Measurements from ENCODE around the gene ST6GALNAC4. TPM values are rescaled to one million over a fixed set of nuclear protein-coding genes. Genes with fewer than 3 reads are reported as not detected.

Gene ST6GALNAC4
- polyA plus RNA-seq, 3 donors, result 8.9 to 14.0 (median 10.3) TPM

DNA sequence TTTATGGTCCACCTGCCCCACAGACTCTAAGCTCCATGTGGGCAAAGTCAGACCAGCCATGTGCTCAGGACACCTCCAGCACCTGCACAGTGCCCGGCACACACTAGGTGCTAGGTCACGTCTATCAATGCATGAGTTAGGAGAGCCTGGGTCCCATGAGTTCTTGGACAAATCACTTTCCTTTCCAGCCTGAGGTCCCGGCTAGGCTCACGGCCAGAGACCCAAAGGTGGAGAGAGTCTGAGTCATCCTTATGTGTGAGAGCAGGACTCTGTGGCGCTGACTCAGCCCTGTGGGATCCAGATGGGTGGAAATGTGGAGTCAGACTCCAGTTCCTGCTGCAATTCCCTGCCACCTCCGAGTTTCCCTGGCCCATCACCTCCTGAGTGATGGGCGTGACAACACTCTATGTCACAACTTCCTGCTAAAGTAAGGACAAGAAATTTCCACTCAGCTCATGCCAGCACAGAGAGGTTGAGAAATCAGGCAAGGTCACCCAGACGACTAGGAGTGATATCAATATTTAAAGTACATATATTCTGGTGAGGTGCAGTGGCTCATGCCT, 2.5 kb upstream of the ST6GALNAC4 start:
- TF ChIP-seq, protein P1, sequence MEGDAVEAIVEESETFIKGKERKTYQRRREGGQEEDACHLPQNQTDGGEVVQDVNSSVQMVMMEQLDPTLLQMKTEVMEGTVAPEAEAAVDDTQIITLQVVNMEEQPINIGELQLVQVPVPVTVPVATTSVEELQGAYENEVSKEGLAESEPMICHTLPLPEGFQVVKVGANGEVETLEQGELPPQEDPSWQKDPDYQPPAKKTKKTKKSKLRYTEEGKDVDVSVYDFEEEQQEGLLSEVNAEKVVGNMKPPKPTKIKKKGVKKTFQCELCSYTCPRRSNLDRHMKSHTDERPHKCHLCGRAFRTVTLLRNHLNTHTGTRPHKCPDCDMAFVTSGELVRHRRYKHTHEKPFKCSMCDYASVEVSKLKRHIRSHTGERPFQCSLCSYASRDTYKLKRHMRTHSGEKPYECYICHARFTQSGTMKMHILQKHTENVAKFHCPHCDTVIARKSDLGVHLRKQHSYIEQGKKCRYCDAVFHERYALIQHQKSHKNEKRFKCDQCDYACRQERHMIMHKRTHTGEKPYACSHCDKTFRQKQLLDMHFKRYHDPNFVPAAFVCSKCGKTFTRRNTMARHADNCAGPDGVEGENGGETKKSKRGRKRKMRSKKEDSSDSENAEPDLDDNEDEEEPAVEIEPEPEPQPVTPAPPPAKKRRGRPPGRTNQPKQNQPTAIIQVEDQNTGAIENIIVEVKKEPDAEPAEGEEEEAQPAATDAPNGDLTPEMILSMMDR (IDR thresholded peaks at IDR 0.05), result no peak
- peaks cover 0 to 17% of the 10 kb centered on the region in 2 donors for H3K27me3 ChIP-seq (ENCODE audit: control insufficient read depth in 2 of 2, insufficient read depth in 2 of 2, low read length in 2 of 2)
- DNase-seq, result peak; percentile 95 to 100 (median 96)
- no peaks in the 10 kb centered on the region for H3K79me2 ChIP-seq (ENCODE audit: insufficient read depth, low read length)
- Mint-ChIP-seq H3K4me3 (peak overlapping the region; percentile 51 to 68), H3K27ac (peak overlapping the region; percentile 96 to 100 (median 97)), H3K9me3 (peaks cover 0 to 1% (median 0%) of the 10 kb centered on the region in 7 donors), H3K36me3 (no peaks in the 10 kb centered on the region), H3K4me1 (peaks cover 63% of the 10 kb centered on the region), H3K27me3 (ENCODE audit: low read depth in 3 of 3) (peaks cover 23 to 32% (median 25%) of the 10 kb centered on the region in 3 donors)
- 28% methylated on average over 5 of the region's 8 CpGs for WGBS (ENCODE audit: insufficient coverage)
- H3K27ac ChIP-seq (ENCODE audit: low read depth in 1 of 2, low read length in 2 of 2), result peak overlapping the region; percentile 85 to 93
- peak overlapping the region; percentile 49 for H3K4me2 ChIP-seq (replicated peaks; ENCODE audit: extremely low read depth, low read length, poor library complexity, severe bottlenecking)
- no peaks in the 10 kb centered on the region for H3K36me3 ChIP-seq (replicated peaks in 1 of 2; ENCODE audit: control insufficient read depth in 1 of 2, insufficient read depth in 2 of 2, low read length in 2 of 2)
- H4K20me1 ChIP-seq (ENCODE audit: insufficient read depth, low read length), result no peaks in the 10 kb centered on the region
- no peak overlapping the region for H2AFZ ChIP-seq (ENCODE audit: insufficient read depth, low read depth, low read length, poor library complexity, severe bottlenecking)
- peak overlapping the region; percentile 61 for H3K9ac ChIP-seq (ENCODE audit: insufficient read depth, low read length, poor library complexity, severe bottlenecking)
- peak overlapping the region in 1 of 3 experiments; percentile 27 for H3K4me3 ChIP-seq (replicated peaks in 1 of 3; ENCODE audit: low read depth in 2 of 3, low read length in 3 of 3)
- no peaks in the 10 kb centered on the region for H3K9me3 ChIP-seq (replicated peaks in 1 of 2; ENCODE audit: control insufficient read depth in 1 of 2, insufficient read depth in 1 of 2, low read length in 2 of 2)
- peaks cover 57 to 67% of the 10 kb centered on the region in 2 donors for H3K4me1 ChIP-seq (ENCODE audit: control insufficient read depth in 1 of 2, insufficient read depth in 2 of 2, low read length in 2 of 2)
- intact Hi-C loops (cut with micrococcal nuclease), result loop anchor here (1.0 to 5.0 kb wide), 8 partner anchors 21 to 697 kb away; partner anchors contain the start of genes TOR2A (in 2 of the 2), CDK9 (in 1 of the 2), SH2D3C (in 1 of the 2) and ST6GALNAC6 (in 1 of the 2)

DNA sequence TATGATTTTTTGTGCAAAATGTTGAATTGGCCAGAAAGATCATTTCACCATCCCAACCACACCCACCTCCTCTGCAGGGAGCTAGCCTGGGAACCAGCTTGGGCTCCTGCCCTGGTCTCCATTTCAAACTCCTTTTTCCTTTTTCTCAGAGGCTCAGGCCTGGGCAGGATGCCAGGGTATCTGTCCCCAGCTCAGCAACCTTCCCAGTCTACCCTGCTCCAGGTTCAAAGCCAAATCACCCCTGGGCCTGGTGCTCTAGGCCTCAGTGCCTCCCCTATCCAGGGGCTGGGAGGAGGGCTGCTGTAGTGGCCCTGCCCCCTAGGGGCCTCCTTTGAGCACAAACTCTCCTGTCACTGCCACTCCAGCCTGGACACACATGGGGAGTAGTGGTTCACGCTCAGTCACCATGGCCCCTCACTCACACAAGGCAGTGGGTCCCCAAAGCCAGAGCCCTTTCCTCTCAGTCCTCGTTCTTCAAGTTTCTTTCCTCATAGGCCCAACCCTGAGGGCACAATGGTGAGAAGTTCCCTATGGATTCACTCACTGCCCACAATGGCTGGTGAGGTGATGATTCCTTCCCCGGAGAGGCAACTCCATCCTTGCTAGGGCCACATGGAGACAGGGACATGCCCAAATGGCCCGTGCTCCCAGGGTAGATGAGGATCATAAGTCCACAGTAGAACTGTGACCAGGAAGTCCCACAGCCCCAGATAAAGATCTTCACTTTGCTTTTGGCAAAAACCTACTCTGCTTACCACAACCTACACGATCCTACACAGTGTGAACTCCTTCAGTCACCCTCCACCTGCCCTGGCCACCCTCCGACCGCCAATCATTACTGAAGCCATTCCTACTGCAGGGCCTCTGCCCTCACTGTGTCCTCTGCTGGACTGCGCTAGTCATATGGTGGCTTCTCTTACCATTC, 1.6 kb upstream of the ST6GALNAC4 start:
- Histone ChIP-seq H2AFZ (ENCODE audit: insufficient read depth, low read depth, low read length, poor library complexity, severe bottlenecking) (peak overlapping the region; percentile 18), H3K27ac (ENCODE audit: low read depth in 1 of 2, low read length in 2 of 2) (peak overlapping the region; percentile 85 to 93), H3K27me3 (ENCODE audit: control insufficient read depth in 2 of 2, insufficient read depth in 2 of 2, low read length in 2 of 2) (peaks cover 0 to 11% of the 10 kb centered on the region in 2 donors), H3K9me3 (replicated peaks in 1 of 2; ENCODE audit: control insufficient read depth in 1 of 2, insufficient read depth in 1 of 2, low read length in 2 of 2) (no peaks in the 10 kb centered on the region), H3K4me1 (ENCODE audit: control insufficient read depth in 1 of 2, insufficient read depth in 2 of 2, low read length in 2 of 2) (peaks cover 57 to 67% of the 10 kb centered on the region in 2 donors), H4K20me1 (ENCODE audit: insufficient read depth, low read length) (no peaks in the 10 kb centered on the region), H3K36me3 (replicated peaks in 1 of 2; ENCODE audit: control insufficient read depth in 1 of 2, insufficient read depth in 2 of 2, low read length in 2 of 2) (no peaks in the 10 kb centered on the region), H3K79me2 (ENCODE audit: insufficient read depth, low read length) (no peaks in the 10 kb centered on the region), H3K9ac (ENCODE audit: insufficient read depth, low read length, poor library complexity, severe bottlenecking) (peak overlapping the region; percentile 61), H3K4me3 (replicated peaks in 1 of 3; ENCODE audit: low read depth in 2 of 3, low read length in 3 of 3) (peak overlapping the region in 1 of 3 experiments; percentile 62), H3K4me2 (replicated peaks; ENCODE audit: extremely low read depth, low read length, poor library complexity, severe bottlenecking) (peak overlapping the region; percentile 49)
- H3K4me3 Mint-ChIP-seq, result peak overlapping the region; percentile 31 to 81
- H3K27me3 Mint-ChIP-seq (ENCODE audit: low read depth in 3 of 3), result peaks cover 16 to 23% (median 20%) of the 10 kb centered on the region in 3 donors
- peaks cover 63% of the 10 kb centered on the region for H3K4me1 Mint-ChIP-seq
- peak overlapping the region; percentile 96 to 100 (median 97) for H3K27ac Mint-ChIP-seq
- TF ChIP-seq, protein P1 (IDR thresholded peaks at IDR 0.05), result peak; percentile 3
- H3K9me3 Mint-ChIP-seq, result peaks cover 0 to 1% (median 0%) of the 10 kb centered on the region in 7 donors
- intact Hi-C loops (cut with micrococcal nuclease), result loop anchor here (1.0 to 5.0 kb wide), 8 partner anchors 20 to 696 kb away; partner anchors contain the start of genes TOR2A (in 2 of the 2), CDK9 (in 1 of the 2), SH2D3C (in 1 of the 2) and ST6GALNAC6 (in 1 of the 2)
- peaks cover 4 to 8% of the 10 kb centered on the region in 2 donors for H3K36me3 Mint-ChIP-seq
- peak in 1 of 3 donors; percentile 36 for DNase-seq
- 70% methylated on average over 5 of the region's 8 CpGs for WGBS (ENCODE audit: insufficient coverage)
